ENCODE results near the gene SSX2IP.
"Not testable (repeated sequence)": the region's sequence is repeated elsewhere in the genome, so short reads cannot be mapped to it uniquely, and the experiment has no call there.

Gene SSX2IP

GRCh38 chr1:84690397-84691121 is at the start of gene SSX2IP:
SSX2IP (minus strand) TSS chr1:84690461; CDS start chr1:84671219, 19,242 bp downstream.
- DNase-seq (ENCODE audit: low spot score) = peak; percentile 97

- no peak for DNase-seq (ENCODE audit: low spot score)
Measured at GRCh38 chr1:84738237-84738636, 48.0 kb upstream of the SSX2IP start.

- DNase-seq (ENCODE audit: low spot score) = no peak
Measured at GRCh38 chr1:84737590-84737989, 47.3 kb upstream of the SSX2IP start.

- DNase-seq (ENCODE audit: low spot score) = no peak
Measured at GRCh38 chr1:84736944-84737343, 46.7 kb upstream of the SSX2IP start.

- no peak for DNase-seq (ENCODE audit: low spot score)
Measured at GRCh38 chr1:84736445-84736844, 46.2 kb upstream of the SSX2IP start.

- DNase-seq (ENCODE audit: low spot score) = no peak
Measured at GRCh38 chr1:84735483-84735882, 45.2 kb upstream of the SSX2IP start.

GRCh38 chr1:84732520-84732919 is 42.3 kb upstream of the SSX2IP start:
- DNase-seq (ENCODE audit: low spot score) = no peak

- no peak for DNase-seq (ENCODE audit: low spot score)
Measured at GRCh38 chr1:84731519-84731918, 41.3 kb upstream of the SSX2IP start.

- not testable (repeated sequence) for DNase-seq (ENCODE audit: low spot score)
Measured at GRCh38 chr1:84727711-84728110, 37.5 kb upstream of the SSX2IP start.

GRCh38 chr1:84726593-84727499 is 36.6 kb upstream of the SSX2IP start:
- DNase-seq (ENCODE audit: low spot score) = no peak

GRCh38 chr1:84724128-84724860 is 34.0 kb upstream of the SSX2IP start:
- DNase-seq (ENCODE audit: low spot score) = peak; percentile 71

- DNase-seq (ENCODE audit: low spot score) = no peak
Measured at GRCh38 chr1:84722794-84723193, 32.5 kb upstream of the SSX2IP start.

GRCh38 chr1:84721872-84722271 is 31.6 kb upstream of the SSX2IP start:
- not testable (repeated sequence) for DNase-seq (ENCODE audit: low spot score)

GRCh38 chr1:84721152-84721551 is 30.9 kb upstream of the SSX2IP start:
- DNase-seq (ENCODE audit: low spot score) = no peak

- DNase-seq (ENCODE audit: low spot score) = no peak
Measured at GRCh38 chr1:84720221-84720780, 30.0 kb upstream of the SSX2IP start.

- DNase-seq (ENCODE audit: low spot score) = no peak
Measured at GRCh38 chr1:84719543-84720217, 29.4 kb upstream of the SSX2IP start.

GRCh38 chr1:84715342-84716019 is 25.2 kb upstream of the SSX2IP start:
- no peak for DNase-seq (ENCODE audit: low spot score)

- no peak for DNase-seq (ENCODE audit: low spot score)
Measured at GRCh38 chr1:84712276-84712874, 22.1 kb upstream of the SSX2IP start.

GRCh38 chr1:84711869-84712268 is 21.6 kb upstream of the SSX2IP start:
- no peak for DNase-seq (ENCODE audit: low spot score)

- DNase-seq (ENCODE audit: low spot score) = no peak
Measured at GRCh38 chr1:84711121-84711520, 20.9 kb upstream of the SSX2IP start.

GRCh38 chr1:84709131-84709530 is 18.9 kb upstream of the SSX2IP start:
- DNase-seq (ENCODE audit: low spot score) = no peak
